A673 (cell line): ENCODE results near the gene ZNF366.

Experiments
- EZH2 ChIP-seq: fragments of 200-600 bp; sonication (generic); IDR thresholded peaks from 2 replicates; pipeline ENCODE4 v1.6.1; 2017; ENCODE audit warnings: borderline replicate concordance, low read depth, mild to moderate bottlenecking, mixed read lengths, antibody characterized with exemption, low read length; ENCODE audit not compliant: poor library complexity, severe bottlenecking
- TF ChIP-seq, protein P1 (sequence below): fragments of 300-800, 200-600 bp; sonication (generic); conservative IDR thresholded peaks from 2 replicates; pipeline ENCODE4 v1.5.1; 2017; ENCODE audit warnings: low read depth, mild to moderate bottlenecking, antibody characterized with exemption, low read length, moderate library complexity, mixed read lengths

DNA sequence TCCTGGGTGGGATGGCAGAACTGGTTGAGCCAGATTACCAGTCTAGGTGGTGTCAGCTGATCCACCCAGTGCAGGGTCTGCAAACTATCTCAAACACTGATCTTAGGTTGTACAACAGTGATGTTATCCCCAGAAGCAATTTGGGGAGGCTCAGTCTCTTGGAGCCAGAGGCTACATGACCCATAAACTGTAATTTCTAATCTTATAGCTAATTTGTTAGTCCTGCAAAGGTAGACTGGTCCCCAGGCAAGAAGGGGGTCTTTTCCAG, 5.3 kb upstream of the ZNF366 start:
- TF ChIP-seq, protein P1, sequence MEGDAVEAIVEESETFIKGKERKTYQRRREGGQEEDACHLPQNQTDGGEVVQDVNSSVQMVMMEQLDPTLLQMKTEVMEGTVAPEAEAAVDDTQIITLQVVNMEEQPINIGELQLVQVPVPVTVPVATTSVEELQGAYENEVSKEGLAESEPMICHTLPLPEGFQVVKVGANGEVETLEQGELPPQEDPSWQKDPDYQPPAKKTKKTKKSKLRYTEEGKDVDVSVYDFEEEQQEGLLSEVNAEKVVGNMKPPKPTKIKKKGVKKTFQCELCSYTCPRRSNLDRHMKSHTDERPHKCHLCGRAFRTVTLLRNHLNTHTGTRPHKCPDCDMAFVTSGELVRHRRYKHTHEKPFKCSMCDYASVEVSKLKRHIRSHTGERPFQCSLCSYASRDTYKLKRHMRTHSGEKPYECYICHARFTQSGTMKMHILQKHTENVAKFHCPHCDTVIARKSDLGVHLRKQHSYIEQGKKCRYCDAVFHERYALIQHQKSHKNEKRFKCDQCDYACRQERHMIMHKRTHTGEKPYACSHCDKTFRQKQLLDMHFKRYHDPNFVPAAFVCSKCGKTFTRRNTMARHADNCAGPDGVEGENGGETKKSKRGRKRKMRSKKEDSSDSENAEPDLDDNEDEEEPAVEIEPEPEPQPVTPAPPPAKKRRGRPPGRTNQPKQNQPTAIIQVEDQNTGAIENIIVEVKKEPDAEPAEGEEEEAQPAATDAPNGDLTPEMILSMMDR, result no peak
- TF ChIP-seq EZH2, result no peak
